B cell (primary cell): Measurements from ENCODE around the gene ZFR.

Experiments
- EZH2 ChIP-seq: IDR thresholded peaks from 2 replicates; pipeline ENCODE4 v1.6.1; 2012; ENCODE audit warnings: borderline replicate concordance, low read depth, mild to moderate bottlenecking, moderate library complexity, low read length; ENCODE audit not compliant: insufficient read depth, poor library complexity, severe bottlenecking
- TF ChIP-seq, protein P1 (sequence below): fragments of 200-600 bp; IDR thresholded peaks from one replicate; pipeline ENCODE4 v1.8.0; 2022; ENCODE audit warnings: antibody characterized with exemption, mild to moderate bottlenecking

DNA sequence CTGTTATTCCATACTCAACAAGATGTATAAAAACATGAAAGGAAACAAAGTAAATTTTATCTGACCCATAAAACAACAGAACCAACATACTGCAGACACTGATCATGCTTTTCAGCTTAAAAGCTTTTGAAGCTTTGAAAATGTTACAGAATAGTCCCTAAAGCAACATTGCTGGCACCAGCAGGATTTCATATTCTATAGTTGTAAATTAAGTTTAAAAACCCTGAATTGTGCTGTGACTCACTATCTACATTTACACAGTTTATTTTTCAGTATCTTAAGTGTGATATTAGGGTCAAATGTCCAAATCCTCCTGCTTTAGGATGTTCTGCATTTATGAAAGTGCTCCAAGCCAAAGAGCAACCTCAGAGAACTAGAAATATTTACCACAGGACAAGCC, 59.9 kb downstream of the ZFR start:
- TF ChIP-seq, protein P1, sequence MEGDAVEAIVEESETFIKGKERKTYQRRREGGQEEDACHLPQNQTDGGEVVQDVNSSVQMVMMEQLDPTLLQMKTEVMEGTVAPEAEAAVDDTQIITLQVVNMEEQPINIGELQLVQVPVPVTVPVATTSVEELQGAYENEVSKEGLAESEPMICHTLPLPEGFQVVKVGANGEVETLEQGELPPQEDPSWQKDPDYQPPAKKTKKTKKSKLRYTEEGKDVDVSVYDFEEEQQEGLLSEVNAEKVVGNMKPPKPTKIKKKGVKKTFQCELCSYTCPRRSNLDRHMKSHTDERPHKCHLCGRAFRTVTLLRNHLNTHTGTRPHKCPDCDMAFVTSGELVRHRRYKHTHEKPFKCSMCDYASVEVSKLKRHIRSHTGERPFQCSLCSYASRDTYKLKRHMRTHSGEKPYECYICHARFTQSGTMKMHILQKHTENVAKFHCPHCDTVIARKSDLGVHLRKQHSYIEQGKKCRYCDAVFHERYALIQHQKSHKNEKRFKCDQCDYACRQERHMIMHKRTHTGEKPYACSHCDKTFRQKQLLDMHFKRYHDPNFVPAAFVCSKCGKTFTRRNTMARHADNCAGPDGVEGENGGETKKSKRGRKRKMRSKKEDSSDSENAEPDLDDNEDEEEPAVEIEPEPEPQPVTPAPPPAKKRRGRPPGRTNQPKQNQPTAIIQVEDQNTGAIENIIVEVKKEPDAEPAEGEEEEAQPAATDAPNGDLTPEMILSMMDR: no peak
- no peak for TF ChIP-seq EZH2
